SK-N-SH treated with all-trans-retinoic acid at 6 μM for 48 hours (cell line): ENCODE results near the gene VMP1.

Experiments
- ESRRG ChIP-seq: fragments of 250-450 bp; sonication (Bioruptor Pico); IDR thresholded peaks from 2 replicates; pipeline ENCODE4 v1.6.1; 2021; ENCODE audit warnings: mild to moderate bottlenecking
- GLIS3 ChIP-seq: fragments of 250-450 bp; sonication (Bioruptor Pico); IDR thresholded peaks from 2 replicates; pipeline ENCODE4 v1.5.0; 2020; ENCODE audit warnings: mild to moderate bottlenecking, moderate library complexity
- TOX ChIP-seq: fragments of 250-450 bp; sonication (Bioruptor Pico); IDR thresholded peaks from 2 replicates; pipeline ENCODE4 v1.8.0; 2021; ENCODE audit warnings: mild to moderate bottlenecking, moderate library complexity, borderline replicate concordance

- TF ChIP-seq TOX (no peak), GLIS3 (CRISPR knock-in tag) (no peak), ESRRG (no peak)
Observed at GRCh38 chr17:59785091-59785799, 77.8 kb downstream of the VMP1 start.
